Stimulated activated CD4-positive, alpha-beta T cell treated with anti-CD3 and anti-CD28 coated beads, Interleukin-2, amount 100 ng/mL, for 4 hours (primary cell): ENCODE data around the gene SCO2.
A peak's percentile ranks its signal among the peaks of the same experiment; 100 is the strongest.

Source experiments
- DNase-seq: peaks from one replicate; pipeline ENCODE4 v3.0.0-alpha.2; 2020; ENCODE audit warnings: low read depth

SCO2 gene

DNA sequence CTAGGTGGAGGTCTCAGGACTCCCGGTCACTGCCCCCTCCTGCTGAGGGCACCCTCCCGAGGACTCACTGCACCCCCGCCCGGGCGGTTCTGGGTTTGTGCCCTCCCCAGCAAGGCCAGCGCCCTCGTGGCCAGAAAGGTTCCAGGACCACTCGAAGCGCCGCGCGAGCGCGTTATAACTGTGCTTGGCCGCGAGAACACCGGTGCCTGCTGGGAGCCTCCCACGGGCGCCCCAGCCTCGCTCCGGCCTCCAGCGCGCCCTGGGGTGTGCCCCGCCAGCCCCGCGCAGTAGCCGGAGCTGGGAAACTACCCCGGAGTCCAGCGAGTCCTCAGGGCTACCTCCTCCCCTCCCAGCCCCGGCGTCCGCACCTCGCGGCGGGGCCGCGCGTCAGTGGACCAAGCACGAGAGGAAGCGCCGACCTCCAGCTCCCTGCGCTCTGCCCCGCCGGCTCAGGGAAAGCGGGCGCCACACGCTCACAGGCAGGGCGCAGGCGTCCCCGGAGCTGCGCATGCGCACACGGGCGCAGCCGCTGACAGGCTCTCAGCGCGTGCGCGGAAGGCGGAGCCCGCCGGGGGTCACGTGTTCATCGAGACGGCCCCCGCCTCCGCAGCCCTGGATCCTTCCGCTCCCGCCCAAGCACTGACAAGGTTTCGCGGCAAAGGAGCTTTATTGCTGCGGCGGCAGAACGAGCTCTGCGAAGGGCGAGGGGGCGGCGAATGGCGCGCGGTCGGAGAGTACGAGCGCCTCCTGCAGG, at the start of gene SCO2:
SCO2 (minus strand) TSS at position 495 of the 754 bp plus-strand sequence. CDS start 1,187 bp downstream, outside the sequence.
- peak; percentile 99 for DNase-seq

DNA sequence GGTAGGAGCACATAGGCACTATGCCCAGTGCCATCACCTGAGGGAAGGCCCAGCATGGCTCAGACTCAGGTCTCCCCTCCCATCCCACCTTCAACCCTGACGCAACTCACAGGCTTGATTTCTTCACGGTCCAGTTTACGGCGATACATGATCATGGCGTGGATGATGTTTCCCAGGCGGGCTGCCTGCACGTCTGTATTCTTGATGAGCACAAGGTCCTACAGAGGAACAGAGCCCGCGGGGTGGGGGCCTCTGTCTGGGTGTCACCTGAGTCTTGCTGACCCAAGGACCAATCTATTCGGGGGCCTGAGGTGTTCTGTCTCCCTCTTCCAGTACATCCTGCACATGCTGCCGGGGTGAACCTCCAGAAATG, 49.0 kb upstream of the SCO2 start:
- no peak for DNase-seq

GRCh38 chr22:50573491-50574382, 48.3 kb upstream of the SCO2 start:
- no peak for DNase-seq

DNA sequence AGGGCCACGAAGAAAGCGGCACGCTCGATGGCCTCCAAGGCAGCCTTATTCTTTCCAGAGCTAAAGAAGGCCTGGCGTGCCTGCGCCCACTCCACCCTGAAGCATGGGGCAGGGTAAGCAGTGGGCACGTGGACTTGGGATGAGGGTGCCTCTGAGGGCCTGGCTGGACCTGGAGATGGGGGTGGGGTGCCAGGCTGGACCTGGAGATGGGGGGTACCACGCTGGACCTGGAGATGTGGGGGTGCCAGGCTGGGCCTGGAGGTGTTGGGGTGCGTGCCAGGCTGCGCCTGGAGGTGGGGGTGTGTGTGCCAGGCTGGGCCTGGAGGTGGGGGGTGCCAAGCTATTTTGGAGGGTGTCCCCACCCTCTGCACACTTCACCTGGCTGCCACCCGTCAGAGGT, 47.6 kb upstream of the SCO2 start:
- DNase-seq: no peak

GRCh38 chr22:50571264-50572175, 46.1 kb upstream of the SCO2 start:
- no peak for DNase-seq

- DNase-seq: no peak
These were observed 45.5 kb upstream of the SCO2 start for GRCh38 chr22:50570861-50571260.

GRCh38 chr22:50569896-50570535, 44.6 kb upstream of the SCO2 start:
- no peak for DNase-seq

DNA sequence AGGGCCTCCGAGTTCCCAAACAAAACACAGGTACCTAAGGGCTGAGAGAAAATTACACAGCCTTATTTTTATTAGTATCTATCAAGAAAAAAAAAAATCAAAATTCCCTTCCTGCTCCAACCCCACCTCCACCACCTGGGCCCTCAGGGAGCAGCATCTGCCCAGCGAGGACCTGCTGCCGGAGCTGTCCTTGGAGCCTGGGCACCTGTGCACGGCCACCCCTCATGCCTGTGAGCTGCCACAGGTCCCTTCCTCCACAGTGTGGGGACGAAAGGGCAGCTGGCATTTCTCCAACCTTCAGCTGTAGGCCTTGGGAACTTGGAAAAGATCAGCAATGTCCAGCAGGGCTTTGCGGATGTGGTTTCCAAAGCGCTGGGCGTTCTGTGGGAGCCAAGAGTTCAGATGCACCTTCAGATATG, 43.7 kb upstream of the SCO2 start:
- no peak for DNase-seq

GRCh38 chr22:50568626-50569025, 43.2 kb upstream of the SCO2 start:
- DNase-seq: no peak

GRCh38 chr22:50567721-50568252, 42.4 kb upstream of the SCO2 start:
- DNase-seq: no peak

DNA sequence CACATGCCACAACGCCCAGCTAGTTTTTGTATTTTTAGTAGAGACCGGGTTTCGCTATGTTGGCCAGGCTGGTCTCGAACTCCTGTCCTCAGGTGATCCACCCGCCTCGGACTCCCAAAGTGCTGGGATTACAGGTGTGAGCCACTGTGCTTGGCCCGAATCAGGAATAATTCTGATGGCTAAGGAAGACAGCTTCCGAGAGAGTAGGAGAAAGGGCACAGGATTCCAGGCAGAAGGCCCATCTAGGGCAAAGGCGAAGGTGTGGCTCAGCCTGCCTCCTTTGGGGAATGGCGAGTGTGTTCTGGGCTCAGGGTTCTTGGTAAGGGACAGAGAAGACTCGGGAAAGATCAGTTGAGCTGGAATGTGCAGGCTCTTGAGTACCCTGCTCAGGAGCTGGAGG, 38.9 kb upstream of the SCO2 start:
- DNase-seq: no peak

DNA sequence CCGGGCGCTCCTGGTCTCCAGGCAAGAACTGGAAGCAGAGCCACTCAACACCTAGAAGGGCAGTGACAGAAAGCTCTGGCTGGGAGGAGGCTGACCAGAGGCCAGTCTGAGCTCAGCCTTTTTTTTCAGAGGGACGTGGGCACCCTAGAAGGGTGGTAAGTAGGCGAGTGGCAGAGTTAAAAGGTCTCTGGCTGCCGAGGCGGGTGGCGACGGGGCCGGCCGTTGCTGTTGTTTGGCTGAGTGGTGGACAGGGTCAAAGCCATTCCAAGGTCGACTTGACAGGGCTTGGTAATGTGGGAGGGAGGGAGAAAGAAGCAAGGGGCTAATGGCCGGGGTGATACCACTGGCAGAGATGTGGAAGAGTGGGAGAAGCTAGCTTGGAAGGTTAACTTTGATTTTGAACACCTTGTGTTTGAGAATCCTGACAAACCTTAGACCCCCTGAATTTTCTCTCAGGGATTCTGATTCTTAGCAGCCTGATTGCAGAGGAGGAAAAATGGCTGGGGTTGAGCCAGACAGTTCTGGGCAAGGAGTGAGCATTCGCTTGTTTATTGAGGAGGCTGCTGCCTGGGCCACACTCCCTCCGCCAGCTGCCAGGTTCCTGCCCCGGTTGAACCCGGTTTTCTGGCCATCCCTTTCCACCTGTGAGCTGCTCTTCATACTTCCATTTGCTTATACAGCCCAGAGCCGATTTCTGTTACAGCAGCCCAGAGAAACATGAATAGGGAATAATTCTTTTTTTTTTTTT, 38.2 kb upstream of the SCO2 start:
- no peak for DNase-seq

- peak; percentile 96 for DNase-seq
These were observed 37.4 kb upstream of the SCO2 start, which contains the start of gene SYCE3 for GRCh38 chr22:50562523-50563412. Gene SYCE3 (minus strand): TSS chr22:50562919. CDS start chr22:50556405, 6,514 bp downstream.

DNA sequence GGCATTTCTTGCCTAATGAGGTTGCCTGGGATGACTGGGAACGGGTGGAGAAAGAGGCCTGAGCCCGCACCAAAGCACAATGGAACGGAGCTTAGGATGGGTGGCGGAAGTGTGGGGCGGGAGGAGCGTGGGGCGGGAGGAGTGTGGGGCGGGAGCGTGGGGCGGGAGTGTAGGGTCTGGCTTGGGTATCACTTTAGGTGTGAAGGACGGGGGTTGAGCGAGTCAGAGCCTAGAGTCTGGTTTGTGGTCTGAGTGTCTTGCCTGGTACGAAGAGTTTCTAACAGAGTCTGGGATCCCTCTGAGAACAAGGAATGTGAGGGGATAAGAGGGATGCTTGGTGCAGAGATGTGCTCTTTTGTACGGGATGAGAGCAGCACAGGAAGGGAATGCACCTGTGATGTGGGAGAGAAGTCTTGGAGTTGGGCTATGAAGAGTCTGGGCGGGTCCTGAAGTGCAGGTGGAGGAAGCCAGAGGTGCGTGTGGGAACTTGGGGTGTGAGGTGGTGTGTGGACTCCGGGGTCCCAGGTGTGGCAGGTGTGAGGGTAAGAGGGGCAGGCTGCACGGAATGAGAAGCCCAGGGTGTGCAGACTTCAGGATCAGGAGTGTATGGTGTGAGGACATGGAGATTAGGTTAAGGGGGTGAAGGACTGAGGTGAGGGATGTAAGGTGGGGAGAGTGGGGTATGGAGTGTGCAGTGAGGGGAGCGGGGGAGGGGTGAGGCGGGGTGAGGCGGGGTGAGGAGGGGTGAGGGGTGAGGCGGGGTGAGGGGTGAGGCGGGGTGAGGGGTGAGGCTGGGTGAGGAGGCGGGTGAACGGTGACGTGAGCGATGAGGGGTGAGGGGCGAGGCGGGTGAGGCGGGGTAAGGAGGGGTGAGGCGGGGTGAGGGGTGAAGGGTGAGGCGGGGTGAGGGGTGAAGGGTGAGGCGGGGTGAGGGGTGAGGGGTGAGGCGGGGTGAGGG, 36.3 kb upstream of the SCO2 start:
- no peak for DNase-seq

DNA sequence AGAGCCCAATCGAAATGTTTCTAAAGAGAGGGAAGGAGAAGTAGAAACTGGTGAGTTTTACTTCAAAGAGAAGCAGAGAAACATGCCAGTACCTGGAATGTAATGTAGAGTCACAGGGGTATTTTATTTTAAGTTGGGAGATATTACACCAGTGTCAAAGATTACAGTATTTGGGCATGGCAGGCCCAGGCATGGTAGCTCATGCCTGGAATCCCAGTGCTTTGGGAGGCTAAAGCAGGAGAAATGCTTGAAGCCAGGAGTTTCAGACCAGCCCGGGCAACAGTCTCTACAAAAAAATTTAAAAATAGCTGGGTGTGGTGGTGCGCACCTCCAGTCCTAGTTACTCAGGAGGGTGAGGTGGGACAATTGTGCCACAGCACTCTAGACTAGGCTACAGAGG, 34.6 kb upstream of the SCO2 start:
- DNase-seq: no peak

DNA sequence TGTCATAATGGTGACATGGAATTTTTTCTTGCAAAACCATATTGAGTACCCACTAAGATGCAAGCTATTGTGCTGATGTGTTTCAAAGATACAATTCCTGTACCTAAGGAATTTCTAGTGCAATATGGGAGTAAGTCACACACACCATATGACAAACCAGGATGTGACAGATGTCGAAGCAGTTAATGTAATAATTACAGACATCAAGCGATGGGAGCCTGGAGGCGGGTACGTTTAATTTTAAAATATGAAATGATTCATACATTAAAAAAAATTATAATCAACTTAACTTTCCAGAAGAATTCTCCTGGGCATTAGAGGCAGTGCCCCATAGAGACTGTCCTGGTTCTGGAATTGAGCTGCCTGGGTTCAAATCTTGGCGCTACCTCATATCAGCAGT, 31.3 kb upstream of the SCO2 start:
- DNase-seq: no peak

GRCh38 chr22:50553310-50553709, 27.9 kb upstream of the SCO2 start:
- DNase-seq: no peak

DNA sequence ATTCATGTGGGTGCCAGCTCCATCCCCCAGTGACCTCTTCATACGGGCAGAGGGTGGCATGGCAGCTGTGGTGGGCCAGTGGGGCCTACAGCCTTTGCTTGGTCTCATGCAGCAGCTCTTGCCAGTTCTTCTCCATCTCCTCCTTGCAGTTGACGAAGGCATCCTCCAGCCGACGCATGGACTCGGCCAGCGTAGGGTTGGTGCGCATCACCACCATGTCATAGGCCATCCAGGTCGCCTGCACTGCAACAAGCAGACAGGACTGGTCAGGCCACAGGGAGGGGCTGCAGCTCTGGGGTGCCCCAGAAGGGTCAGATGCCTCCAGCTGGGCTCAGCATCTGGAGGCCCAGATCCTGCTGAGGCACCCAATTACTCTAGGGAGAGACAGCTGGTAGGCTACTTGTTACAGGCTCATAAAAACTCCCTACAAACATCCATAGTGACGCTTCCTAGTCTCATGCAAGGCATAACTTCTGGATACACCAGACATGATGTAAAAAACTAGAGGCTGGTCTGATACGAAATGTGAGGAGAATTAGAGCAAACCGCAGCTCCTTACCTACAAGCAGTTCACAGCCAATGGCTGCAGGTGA, 25.9 kb upstream of the SCO2 start:
- no peak for DNase-seq
